Measurements from ENCODE around the gene ATP2B1.

Gene ATP2B1

DNA sequence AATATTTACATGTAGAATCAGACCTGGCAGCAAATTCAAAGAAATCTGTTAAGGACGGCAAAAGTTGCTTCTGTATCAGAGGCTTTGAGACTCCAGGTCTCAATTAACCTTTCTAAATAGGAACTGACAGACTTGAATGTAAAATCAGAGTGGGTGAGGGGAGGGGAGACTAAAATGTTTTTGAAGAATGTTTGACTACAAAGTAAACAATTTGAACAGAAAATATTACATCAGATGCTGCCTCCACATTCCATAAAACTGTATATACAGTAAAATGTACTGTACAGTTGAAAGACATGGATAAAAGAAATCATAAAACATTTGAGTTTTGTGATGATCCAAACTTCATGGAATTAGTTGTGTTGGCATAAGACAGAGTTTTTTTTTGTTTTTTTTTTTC lies 133.3 kb downstream of the ATP2B1 start:
- no peak for DNase-seq

- no peak for DNase-seq
These were observed 133.9 kb downstream of the ATP2B1 start for GRCh38 chr12:89574736-89575208.

DNA sequence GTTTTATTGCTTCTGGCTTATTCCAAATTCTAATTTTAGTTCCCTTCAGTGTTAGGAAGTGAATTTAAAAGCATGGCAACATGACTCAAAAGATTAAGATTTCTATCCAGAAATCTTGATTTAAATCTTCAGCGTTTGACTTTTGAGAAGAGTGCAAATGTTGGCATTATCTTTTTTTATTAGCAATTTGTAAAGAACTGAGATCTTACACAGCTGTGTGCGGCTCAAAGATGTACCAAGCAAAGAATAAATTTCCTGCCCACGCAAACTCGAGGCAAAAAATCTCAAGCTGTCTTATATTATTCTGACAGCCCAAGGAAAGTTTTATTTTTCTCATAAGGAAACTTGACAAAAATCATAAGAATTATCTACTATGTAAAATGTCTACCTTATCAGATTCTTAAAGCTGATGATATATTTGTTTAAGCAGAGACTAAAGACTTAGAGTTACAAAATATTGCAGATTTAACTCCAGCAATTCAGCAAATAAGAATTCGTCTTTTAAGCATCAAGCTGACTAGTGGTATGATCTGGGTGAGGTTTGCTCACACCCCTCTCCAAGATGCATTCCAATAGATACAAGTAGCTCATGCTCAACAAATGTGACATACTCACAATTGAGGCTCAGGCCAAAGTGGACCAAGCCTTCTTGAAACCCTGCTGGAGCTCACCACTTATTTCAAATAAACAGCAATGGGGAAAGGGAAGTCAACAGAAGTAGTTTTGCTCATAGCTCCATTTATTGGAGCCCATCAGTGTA lies 135.4 kb downstream of the ATP2B1 start:
- no peak for DNase-seq

GRCh38 chr12:89571491-89572195 lies 137.0 kb downstream of the ATP2B1 start:
- no peak for DNase-seq

DNA sequence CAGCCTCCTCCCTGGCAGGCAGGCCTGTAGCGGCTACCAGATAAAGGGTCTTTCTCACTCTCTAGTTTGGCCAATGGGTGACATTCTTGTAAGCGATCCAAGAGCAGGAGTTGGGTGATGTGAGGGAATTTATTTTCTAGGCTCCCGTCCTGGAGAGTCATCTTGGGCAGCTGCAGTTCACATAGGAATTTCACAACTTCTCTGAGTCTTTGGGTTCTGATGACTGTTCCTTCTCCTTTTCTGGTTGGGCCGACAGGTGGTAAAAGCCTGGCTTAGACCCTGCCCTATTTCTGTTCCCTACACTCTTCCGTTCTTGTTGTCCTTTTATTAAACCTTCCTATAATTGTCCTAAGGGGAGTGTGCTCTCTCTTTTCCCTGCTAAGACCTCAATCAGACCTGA lies 140.2 kb downstream of the ATP2B1 start:
- no peak for DNase-seq

- DNase-seq: no peak
These were observed 140.9 kb downstream of the ATP2B1 start for GRCh38 chr12:89567691-89568239.

DNA sequence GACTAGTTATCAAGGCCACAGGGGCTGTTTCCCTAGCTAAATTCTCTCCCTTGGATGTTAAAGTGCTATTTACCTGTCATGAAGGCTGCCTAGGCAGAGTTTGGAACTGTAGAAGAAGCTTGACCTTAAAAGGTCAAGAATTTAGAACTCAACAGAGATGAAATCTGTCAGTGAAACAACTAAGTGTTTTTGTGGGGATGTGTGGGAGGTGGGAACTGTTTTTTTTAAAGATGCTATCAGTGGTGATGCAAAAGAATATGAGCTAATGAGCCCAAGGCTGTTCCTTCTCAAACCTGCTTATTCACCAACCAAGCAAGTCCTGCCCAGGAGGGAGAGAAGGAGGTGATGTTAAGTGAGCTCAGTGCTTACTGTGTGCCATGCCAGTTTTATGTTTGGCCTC lies 142.0 kb downstream of the ATP2B1 start:
- peak in 1 of 5 experiments; percentile 19 for DNase-seq

- no peak for DNase-seq
These were observed 143.6 kb downstream of the ATP2B1 start for GRCh38 chr12:89565002-89565401.

DNA sequence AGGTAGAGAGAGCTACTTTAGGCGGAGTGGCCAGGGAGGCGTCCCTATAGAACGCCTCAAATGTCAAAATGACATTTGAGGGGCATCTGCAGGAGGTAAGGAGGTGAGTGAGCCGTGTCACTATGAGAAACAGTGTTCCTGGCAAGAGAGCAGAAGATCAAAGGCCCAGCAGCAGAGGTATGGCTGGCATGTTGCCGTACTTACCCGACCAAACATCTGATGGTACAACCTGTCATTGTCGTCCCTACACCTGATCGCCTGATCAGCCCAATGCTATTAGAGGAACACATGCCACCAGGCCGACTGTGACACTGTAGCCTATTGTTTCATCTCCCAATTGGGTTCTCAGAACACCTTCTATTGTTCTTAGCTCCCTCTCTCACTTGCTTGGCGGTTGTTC lies 148.9 kb downstream of the ATP2B1 start:
- no peak for DNase-seq

- DNase-seq: no peak
These were observed 151.7 kb downstream of the ATP2B1 start for GRCh38 chr12:89556976-89557375.

- DNase-seq: no peak
These were observed 156.3 kb downstream of the ATP2B1 start for GRCh38 chr12:89552376-89552775.

DNA sequence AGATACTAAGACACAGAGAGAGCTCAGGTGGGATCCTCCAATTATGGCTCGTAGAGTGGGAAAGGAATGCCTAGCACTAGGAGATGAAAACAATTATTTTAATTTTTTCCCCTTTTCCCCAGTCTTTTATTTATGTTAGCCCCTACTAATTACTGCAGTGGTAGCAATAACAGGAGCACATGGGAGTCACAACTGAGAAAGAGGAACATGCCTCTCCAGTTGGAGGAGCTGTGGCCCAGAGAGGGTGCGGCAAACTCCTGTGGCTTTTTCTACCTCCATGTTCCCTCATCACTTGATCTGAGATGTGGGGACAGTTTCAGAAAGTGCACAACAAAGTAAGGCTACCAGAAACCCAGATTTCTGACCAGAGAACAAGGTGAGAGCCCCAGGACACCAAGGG lies 156.9 kb downstream of the ATP2B1 start:
- DNase-seq: no peak

GRCh38 chr12:89547101-89547500 lies 161.5 kb downstream of the ATP2B1 start:
- no peak for DNase-seq

GRCh38 chr12:89546151-89546550 lies 162.5 kb downstream of the ATP2B1 start:
- DNase-seq: no peak

- DNase-seq: no peak
These were observed 163.9 kb downstream of the ATP2B1 start for GRCh38 chr12:89544681-89545184.

GRCh38 chr12:89544022-89544421 lies 164.6 kb downstream of the ATP2B1 start:
- no peak for DNase-seq

- DNase-seq: peak in 4 of 5 experiments; percentile 22 to 75 (median 40)
These were observed 165.6 kb downstream of the ATP2B1 start for GRCh38 chr12:89542912-89543592.

GRCh38 chr12:89542236-89542635 lies 166.4 kb downstream of the ATP2B1 start:
- no peak for DNase-seq

GRCh38 chr12:89540586-89540985 lies 168.1 kb downstream of the ATP2B1 start:
- DNase-seq: no peak

GRCh38 chr12:89539426-89540223 lies 169.0 kb downstream of the ATP2B1 start:
- DNase-seq: no peak

GRCh38 chr12:89538897-89539296 lies 169.7 kb downstream of the ATP2B1 start:
- DNase-seq: no peak

Data from T-helper 2 cell (primary cell).